ENCODE results near the gene SIX4.

SIX4 gene

DNA sequence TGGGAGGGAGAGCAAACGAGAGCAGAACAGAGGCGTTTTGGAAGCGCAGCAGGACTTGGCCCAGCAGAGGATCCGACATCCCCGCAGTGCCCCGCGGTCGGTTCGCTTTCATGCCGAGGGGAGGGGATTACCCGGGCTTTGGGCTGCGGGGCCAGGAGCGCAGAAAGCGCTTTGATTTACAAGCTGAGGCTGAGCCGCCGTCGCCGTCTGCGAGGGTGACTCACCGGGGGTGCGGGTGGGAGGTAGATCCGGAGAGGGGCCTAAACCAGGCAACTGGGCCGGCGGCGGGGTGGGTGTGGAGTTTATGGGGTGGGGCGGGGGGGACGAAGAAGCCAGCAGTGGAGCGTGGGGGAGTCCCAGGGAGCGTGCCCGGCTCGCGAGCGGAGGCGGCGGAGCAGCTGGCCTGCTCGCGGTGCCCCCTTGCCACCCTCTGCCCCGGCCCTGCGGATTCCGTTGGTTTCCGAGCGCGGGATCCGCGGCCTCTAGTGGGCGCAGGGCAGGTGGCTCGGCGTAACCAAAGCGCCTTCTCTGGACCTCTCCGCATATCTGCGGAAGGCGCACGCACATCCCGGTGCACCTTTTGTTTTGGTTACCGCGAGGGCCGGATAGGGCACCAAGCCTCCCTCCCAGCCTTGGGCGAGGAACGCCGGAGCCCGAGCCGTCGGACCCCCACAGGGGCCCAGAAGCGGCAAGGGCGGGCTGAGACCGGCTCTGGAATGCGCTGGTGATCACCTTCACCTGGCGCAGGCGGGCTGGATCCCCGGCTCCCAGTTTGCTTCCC is 2.6 kb downstream of the SIX4 start:
- peak in 2 of 4 experiments; percentile 24 to 27 for DNase-seq

DNA sequence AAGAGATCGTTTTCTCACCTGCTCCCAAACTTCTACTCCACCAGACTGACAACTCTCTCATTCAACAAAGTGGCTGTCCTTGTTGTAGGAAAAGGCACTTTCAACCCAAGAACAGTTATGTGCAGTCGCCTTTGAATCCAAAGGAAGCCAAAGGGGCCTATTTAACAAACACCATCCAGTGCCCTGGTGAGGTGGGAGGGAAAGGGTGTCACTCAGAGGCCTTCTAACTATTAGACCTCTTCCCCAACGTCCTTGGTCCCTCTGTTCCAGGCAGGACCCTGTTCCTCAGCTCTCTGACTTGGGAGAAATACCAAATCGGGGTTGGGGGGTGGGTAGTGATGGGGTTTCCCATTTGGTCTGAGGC is 3.2 kb downstream of the SIX4 start:
- no peak for DNase-seq

DNA sequence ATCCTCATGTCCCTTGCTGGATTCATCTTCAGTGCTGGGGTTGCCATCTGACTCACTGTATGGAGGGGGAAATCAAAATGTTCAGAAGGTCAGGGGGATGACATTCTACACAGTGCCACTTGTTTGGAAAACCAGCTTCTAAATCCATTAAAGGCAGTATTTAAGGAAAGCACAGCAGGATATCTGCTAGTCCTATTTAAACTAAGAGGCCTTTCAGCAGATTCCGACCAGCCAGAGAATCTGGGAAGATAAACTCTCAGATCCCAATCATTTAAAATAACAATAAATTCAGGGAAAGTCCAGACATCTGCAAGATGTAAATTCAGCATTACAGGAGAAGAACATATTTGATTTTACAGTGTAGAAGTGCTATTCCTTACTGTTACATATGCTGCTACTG is 3.8 kb downstream of the SIX4 start:
- DNase-seq: no peak

GRCh38 chr14:60713513-60713912 is 10.6 kb downstream of the SIX4 start:
- no peak for DNase-seq

DNA sequence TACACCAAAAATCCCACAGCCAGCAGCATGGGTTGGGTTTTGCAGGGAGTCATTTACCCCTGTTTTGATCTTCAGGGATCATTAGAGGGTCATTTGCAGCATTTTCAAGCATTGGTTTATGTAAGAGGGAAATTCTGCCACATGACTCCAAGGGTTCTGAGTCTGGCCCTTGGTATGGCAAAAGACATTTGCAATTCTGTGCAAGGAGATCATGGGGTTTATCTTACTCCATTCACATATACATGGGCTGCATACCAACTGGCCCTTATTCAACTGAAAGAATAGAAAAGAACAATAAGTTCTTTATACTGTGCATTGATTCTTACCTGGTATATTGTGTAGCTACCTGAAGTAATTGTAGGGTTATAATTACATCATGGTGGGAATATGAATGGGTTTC is 13.7 kb downstream of the SIX4 start:
- DNase-seq: no peak

- DNase-seq: no peak
Measured at GRCh38 chr14:60707858-60708257, 16.3 kb downstream of the SIX4 start.

DNA sequence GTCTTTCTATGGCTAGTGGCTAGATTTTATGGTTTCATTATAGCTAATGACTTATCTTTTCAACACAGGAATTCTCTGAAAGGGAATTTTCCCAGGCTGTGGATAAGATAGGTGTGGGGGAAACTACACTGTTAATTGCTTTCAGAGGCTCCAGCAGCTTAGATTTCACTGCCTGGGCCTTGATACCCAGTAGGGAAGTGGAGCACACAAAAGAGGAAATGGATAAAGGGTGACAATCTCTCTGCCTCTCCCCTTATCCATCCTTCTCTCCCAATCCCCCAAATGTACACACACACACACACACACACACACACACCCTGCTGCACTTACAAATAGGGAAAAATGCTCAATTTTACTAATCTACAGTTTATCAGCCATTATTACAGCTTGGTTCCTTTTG is 19.1 kb downstream of the SIX4 start:
- peak in 1 of 4 experiments; percentile 18 for DNase-seq

DNA sequence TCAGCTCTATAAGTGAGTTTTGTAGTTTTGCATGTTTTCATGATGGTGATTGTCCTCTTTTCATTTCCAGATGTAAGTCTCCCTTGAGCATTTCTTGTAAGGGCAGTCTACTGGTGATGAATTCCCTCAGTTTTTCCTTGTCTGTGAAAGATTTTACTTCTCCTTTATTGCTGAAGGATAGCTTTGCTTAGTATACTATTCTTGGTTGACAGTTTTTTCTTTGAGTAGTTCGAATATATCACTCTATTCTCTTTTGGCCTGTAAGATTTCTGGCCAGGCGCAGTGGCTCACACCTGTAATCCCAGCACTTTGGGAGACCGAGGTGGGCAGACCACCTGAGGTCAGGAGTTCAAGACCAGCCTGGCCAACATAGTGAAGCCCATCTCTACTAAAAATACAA is 23.6 kb downstream of the SIX4 start:
- no peak for DNase-seq

GRCh38 chr14:60695327-60695726 is 28.8 kb downstream of the SIX4 start:
- peak in 2 of 4 experiments; percentile 28 to 48 for DNase-seq

DNA sequence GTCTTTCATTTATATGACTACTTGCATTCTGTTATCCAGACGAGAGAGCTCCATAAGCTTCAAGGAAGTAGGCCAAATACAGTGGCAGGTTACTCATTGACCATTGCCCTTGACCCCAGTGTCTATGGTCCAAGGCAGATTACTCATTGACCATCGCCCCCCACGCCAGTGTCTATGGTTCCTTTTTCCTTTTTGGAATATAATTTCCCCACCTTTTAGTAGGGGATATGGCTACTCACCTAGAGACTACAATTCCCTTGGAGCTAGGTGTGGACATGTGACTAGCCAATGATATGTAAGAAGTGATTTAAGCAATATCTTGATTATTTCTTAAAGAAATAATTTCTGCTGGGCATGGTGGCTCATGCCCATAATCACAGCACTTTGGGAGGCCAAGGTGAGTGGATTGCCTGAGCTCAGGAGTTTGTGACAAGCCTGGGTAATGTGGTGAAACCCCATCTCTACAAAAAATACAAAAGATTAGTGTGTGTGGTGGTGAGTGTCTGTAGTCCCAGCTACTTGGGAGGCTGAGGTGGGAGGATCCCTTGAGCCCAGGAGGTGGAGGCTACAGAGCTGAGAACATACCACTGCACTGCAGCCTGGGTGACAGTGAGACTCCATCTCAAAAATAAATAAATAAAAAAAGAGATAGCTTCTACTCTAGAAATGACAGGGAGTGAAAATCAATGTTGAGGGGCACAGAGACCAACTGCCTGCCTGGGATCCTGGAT is 32.6 kb downstream of the SIX4 start:
- no peak for DNase-seq

- no peak for DNase-seq
Measured at GRCh38 chr14:60686865-60687264, 37.3 kb downstream of the SIX4 start.

- DNase-seq: no peak
Measured at GRCh38 chr14:60684203-60684602, 39.9 kb downstream of the SIX4 start.

- no peak for DNase-seq
Measured at GRCh38 chr14:60681271-60681670, 42.9 kb downstream of the SIX4 start.

- DNase-seq: no peak
Measured at GRCh38 chr14:60680511-60680910, 43.6 kb downstream of the SIX4 start.

DNA sequence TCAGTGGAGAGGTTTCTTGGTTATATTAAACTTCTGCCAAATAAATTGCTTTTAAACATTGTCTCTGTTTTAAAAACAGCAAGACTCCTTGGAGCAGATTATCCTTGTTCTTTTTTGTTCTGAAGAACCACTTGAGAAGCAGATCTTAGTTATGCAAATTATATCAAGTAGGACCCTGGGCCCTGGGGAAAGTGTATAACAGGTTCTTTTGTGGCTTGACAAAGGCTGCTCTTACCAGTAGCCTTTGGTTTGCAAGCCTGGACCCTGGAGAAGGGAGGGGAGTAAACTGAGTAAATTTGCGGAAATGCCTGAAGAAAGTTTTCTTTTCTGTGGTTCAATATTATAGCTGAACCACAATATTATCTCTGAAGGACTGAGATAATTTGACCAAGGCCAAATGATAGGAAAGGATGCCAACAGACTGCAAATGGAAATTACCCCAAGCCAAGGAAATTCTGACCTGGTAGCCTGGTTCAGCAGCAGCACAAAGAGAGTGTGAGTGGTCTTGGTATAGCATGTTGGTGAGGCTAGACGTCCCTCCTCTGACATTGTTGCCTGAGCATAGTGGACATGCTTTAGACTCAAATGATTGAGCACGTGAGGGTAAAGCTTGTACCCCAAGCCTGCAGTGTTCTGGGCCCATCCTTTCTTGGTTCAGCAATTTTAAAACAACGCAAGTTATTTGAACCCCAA is 44.4 kb downstream of the SIX4 start:
- no peak for DNase-seq

DNA sequence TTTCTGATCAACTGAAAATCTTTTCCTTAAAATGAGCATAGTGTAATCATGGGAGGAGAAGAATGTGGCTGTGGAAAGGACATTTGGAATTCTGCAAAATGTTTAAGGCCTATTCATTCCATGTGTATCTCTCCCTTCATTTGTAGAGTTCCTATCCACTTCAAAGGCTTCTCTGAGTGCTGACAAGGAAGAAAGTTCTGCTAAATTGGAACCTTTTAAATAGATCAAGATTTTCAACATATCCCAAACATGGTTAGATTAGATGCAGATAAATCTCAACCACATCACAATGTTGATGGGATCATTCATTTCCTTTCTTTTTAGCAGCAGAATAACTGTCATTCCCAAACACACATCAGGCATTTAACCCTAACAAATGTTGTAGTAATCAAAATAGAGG is 46.5 kb downstream of the SIX4 start:
- no peak for DNase-seq

DNA sequence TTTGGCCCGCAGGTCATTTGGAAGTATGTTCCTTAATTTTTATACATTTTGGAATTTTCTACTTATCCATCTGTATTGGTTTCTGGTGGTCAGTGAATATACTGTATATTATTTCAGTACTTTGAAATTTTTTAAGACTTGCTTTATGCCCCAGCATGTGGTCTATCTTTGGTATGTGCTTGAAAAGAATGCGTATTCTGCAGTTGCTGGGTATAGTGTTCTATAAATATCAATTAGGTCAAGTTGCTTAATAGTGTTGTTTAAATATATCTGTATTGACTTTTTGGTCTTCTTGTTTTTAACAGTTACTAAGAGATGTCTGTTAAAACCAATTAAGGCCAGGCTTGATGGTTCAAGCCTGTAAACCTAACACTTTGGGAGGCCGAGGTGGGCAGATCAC is 53.2 kb downstream of the SIX4 start:
- DNase-seq: no peak

GRCh38 chr14:60668431-60669112 is 55.6 kb downstream of the SIX4 start:
- no peak for DNase-seq

GRCh38 chr14:60665177-60665550 is 59.0 kb downstream of the SIX4 start:
- DNase-seq: no peak

- DNase-seq: peak in 1 of 4 experiments; percentile 40
Measured at GRCh38 chr14:60662982-60663381, 61.2 kb downstream of the SIX4 start.

DNA sequence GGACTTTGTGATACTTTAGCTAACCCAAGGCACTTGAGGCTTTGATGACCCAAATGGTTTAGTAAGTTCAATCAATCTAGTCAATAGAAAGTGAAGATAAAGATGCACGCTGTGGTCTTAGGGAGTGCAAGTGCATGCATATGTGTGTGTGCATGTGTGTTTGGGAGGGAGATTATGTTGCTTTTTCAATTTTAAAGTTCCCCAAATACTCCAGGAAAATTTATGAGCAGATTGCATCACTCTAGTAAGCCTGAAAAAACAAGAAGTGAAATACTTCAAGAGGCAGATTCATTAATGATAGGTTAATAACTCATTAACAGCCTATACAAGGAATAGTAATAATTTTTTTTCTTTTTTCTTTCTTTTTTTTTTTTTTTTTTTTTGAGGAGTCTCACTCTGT is 62.4 kb downstream of the SIX4 start:
- DNase-seq: peak in 2 of 4 experiments; percentile 50 to 67
